ENCODE data around the gene SLC6A17.

The SLC6A17 gene

GRCh38 chr1:110120960-110121561, 29.2 kb upstream of the SLC6A17 start:
- Mint-ChIP-seq H3K4me1 (peaks cover 13% of the 10 kb centered on the region), H3K27me3 (peaks cover 70% of the 10 kb centered on the region), H3K4me3 (peak overlapping the region; percentile 57), H3K36me3 (ENCODE audit: insufficient read depth) (peaks cover 8% of the 10 kb centered on the region), H3K27ac (ENCODE audit: low read depth) (peak overlapping the region; percentile 90), H3K9me3 (peaks cover 8% of the 10 kb centered on the region)
- ATAC-seq (replicated peaks; ENCODE audit: extremely low read depth, poor library complexity, severe bottlenecking) (no peak), DNase-seq (ENCODE audit: low spot score in 2 of 2) (no peak)

DNA sequence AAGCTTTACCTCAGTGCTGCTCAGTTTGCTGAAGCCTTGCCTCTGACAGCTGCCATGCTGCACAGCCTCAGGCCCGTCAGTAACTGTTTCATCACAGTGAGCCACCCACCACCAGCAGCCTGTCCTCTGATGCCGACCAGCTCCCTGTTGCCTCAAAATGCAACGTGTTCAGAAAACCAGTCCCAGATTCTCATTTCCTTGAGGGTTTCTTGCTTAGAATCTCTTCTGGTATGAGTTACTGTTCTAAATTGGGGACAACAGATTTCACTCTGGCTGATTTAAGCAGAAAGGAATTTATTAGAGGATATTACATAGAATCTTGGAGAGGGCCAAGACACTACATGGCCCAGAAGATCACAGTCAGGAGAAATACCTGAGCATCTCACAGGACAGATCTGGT, 27.1 kb upstream of the SLC6A17 start:
- Mint-ChIP-seq H3K4me1 (peaks cover 8% of the 10 kb centered on the region), H3K4me3 (no peak overlapping the region), H3K9me3 (peaks cover 8% of the 10 kb centered on the region), H3K27me3 (peaks cover 62% of the 10 kb centered on the region), H3K36me3 (ENCODE audit: insufficient read depth) (peaks cover 8% of the 10 kb centered on the region), H3K27ac (ENCODE audit: low read depth) (no peak overlapping the region)
- ATAC-seq (replicated peaks; ENCODE audit: extremely low read depth, poor library complexity, severe bottlenecking) (no peak), DNase-seq (ENCODE audit: low spot score in 2 of 2) (no peak)

DNA sequence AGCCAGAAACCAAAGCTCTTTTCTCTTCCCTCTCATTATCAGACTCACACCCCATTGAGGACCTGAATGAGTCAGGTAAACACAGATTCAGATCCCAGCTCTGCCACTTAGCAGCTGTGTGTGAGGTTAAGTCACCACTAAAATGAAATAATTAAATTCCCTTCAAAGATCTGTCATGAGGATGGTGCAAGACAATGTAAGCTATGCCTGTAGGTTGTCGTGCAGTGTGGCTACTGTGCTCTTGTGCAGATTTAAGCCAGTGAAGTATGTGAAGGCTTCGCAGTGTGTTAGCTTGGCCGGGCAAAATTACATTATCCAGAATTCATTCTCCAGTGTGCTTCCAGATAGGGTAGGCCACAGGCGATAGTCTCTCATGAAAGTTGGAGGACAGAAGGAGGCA, 24.5 kb upstream of the SLC6A17 start:
- Mint-ChIP-seq H3K4me3 (no peak overlapping the region), H3K9me3 (peaks cover under 1% of the 10 kb centered on the region), H3K36me3 (ENCODE audit: insufficient read depth) (no peaks in the 10 kb centered on the region), H3K4me1 (peaks cover 2% of the 10 kb centered on the region), H3K27ac (ENCODE audit: low read depth) (no peak overlapping the region), H3K27me3 (peaks cover 77% of the 10 kb centered on the region)
- DNase-seq (ENCODE audit: low spot score in 2 of 2), result no peak
- no peak for ATAC-seq (replicated peaks; ENCODE audit: extremely low read depth, poor library complexity, severe bottlenecking)

- H3K27ac Mint-ChIP-seq (ENCODE audit: low read depth), result no peak overlapping the region
- no peak for DNase-seq (ENCODE audit: low spot score in 2 of 2)
These were observed 20.1 kb upstream of the SLC6A17 start for GRCh38 chr1:110130113-110130591.

DNA sequence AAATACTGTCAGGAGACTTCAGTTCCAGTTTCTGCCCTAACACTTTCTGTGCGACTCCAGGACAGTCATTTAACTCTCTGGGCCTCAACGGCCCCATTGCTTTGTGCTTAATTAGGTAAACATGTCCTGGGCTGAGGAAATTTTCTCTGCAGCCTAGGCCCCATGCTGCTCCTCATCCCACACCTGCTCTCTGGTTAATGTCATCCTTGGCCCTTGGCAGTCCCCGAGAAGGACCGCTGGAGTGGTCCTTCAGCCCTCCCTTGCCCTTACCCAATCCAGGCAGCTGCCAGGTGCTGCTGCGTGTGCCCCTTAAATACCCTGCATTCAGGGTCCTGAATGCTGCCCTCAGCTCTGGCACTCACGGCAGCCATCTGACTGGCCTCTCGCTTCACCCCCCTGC, 19.3 kb upstream of the SLC6A17 start:
- no peak overlapping the region for H3K27ac Mint-ChIP-seq (ENCODE audit: low read depth)
- H3K9me3 Mint-ChIP-seq, result no peaks in the 10 kb centered on the region
- no peaks in the 10 kb centered on the region for H3K4me1 Mint-ChIP-seq
- ATAC-seq (replicated peaks; ENCODE audit: extremely low read depth, poor library complexity, severe bottlenecking) (no peak), DNase-seq (ENCODE audit: low spot score in 2 of 2) (no peak)
- H3K4me3 Mint-ChIP-seq, result no peak overlapping the region
- peaks cover 83% of the 10 kb centered on the region for H3K27me3 Mint-ChIP-seq
- no peaks in the 10 kb centered on the region for H3K36me3 Mint-ChIP-seq (ENCODE audit: insufficient read depth)

More at GRCh38 chr1:110130113-110130591, 20.1 kb upstream of the SLC6A17 start:
- no peaks in the 10 kb centered on the region for H3K36me3 Mint-ChIP-seq (ENCODE audit: insufficient read depth)
- no peaks in the 10 kb centered on the region for H3K4me1 Mint-ChIP-seq
- H3K9me3 Mint-ChIP-seq, result no peaks in the 10 kb centered on the region
- H3K27me3 Mint-ChIP-seq, result peaks cover 83% of the 10 kb centered on the region
- H3K4me3 Mint-ChIP-seq, result no peak overlapping the region
- ATAC-seq (replicated peaks; ENCODE audit: extremely low read depth, poor library complexity, severe bottlenecking), result no peak

DNA sequence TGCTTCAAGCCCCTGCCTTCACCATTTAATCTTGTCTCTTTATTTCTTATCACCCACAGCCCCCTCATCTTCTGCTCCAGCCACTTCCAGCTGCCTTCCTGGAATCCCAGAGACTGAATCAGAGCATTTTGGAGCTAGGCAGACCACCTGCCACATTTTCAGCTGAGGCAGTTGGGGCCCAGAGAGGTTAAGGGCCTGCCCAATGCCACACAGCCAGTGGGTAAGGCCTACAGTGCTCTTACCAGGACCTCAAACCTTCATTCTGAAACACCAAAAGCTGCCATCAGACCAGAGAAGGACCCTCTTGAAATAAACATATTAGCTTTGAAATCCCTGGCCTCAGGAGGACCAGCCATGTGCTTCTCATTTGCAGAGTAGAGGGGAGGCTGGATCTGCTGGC, 17.6 kb upstream of the SLC6A17 start:
- H3K36me3 Mint-ChIP-seq (ENCODE audit: insufficient read depth), result no peaks in the 10 kb centered on the region
- no peak overlapping the region for H3K27ac Mint-ChIP-seq (ENCODE audit: low read depth)

GRCh38 chr1:110133436-110133835, 16.9 kb upstream of the SLC6A17 start:
- Mint-ChIP-seq H3K4me3 (no peak overlapping the region), H3K27me3 (peaks cover 90% of the 10 kb centered on the region), H3K4me1 (peaks cover 9% of the 10 kb centered on the region), H3K9me3 (no peaks in the 10 kb centered on the region), H3K36me3 (ENCODE audit: insufficient read depth) (no peaks in the 10 kb centered on the region), H3K27ac (ENCODE audit: low read depth) (no peak overlapping the region)
- no peak for DNase-seq (ENCODE audit: low spot score in 2 of 2)
- ATAC-seq (replicated peaks; ENCODE audit: extremely low read depth, poor library complexity, severe bottlenecking), result no peak

More for the DNA sequence above, 17.6 kb upstream of the SLC6A17 start:
- H3K9me3 Mint-ChIP-seq, result no peaks in the 10 kb centered on the region
- peaks cover 90% of the 10 kb centered on the region for H3K27me3 Mint-ChIP-seq
- ATAC-seq (replicated peaks; ENCODE audit: extremely low read depth, poor library complexity, severe bottlenecking) (no peak), DNase-seq (ENCODE audit: low spot score in 2 of 2) (no peak)
- no peak overlapping the region for H3K4me3 Mint-ChIP-seq
- peaks cover 9% of the 10 kb centered on the region for H3K4me1 Mint-ChIP-seq

GRCh38 chr1:110134050-110134595, 16.2 kb upstream of the SLC6A17 start:
- Mint-ChIP-seq H3K27me3 (peaks cover 93% of the 10 kb centered on the region), H3K9me3 (no peaks in the 10 kb centered on the region), H3K36me3 (ENCODE audit: insufficient read depth) (no peaks in the 10 kb centered on the region), H3K27ac (ENCODE audit: low read depth) (no peak overlapping the region), H3K4me1 (peaks cover 9% of the 10 kb centered on the region), H3K4me3 (no peak overlapping the region)
- ATAC-seq (replicated peaks; ENCODE audit: extremely low read depth, poor library complexity, severe bottlenecking) (no peak), DNase-seq (ENCODE audit: low spot score in 2 of 2) (no peak)

GRCh38 chr1:110135246-110135645, 15.0 kb upstream of the SLC6A17 start:
- Mint-ChIP-seq H3K27ac (ENCODE audit: low read depth) (no peak overlapping the region), H3K27me3 (peaks cover 95% of the 10 kb centered on the region), H3K4me1 (peaks cover 9% of the 10 kb centered on the region), H3K9me3 (no peaks in the 10 kb centered on the region), H3K36me3 (ENCODE audit: insufficient read depth) (no peaks in the 10 kb centered on the region), H3K4me3 (no peak overlapping the region)
- ATAC-seq (replicated peaks; ENCODE audit: extremely low read depth, poor library complexity, severe bottlenecking), result no peak
- DNase-seq (ENCODE audit: low spot score in 2 of 2), result no peak

DNA sequence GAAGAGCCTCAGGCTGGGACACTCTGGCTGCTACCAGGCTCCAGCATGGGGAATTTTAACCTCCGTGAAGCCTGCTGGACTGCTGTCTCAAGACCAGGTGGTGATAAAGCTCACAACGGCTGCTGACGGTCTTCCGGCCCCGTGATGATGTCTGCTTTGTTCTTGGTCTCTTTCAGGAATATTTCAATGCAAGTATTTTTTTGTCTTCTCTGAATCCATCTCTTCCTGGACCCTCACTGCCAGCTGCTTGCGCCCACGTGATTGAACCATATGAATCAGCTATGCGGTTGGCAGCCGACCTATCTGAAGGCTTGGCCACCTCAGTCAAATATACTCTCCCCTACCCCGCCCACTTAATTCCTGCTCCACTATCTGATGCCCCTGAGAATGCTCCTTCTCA, 14.6 kb upstream of the SLC6A17 start:
- peaks cover 9% of the 10 kb centered on the region for H3K4me1 Mint-ChIP-seq
- H3K36me3 Mint-ChIP-seq (ENCODE audit: insufficient read depth), result no peaks in the 10 kb centered on the region
- DNase-seq (ENCODE audit: low spot score in 2 of 2) (no peak), ATAC-seq (replicated peaks; ENCODE audit: extremely low read depth, poor library complexity, severe bottlenecking) (no peak)
- H3K27ac Mint-ChIP-seq (ENCODE audit: low read depth), result no peak overlapping the region
- H3K9me3 Mint-ChIP-seq, result no peaks in the 10 kb centered on the region
- H3K4me3 Mint-ChIP-seq, result no peak overlapping the region
- peaks cover 96% of the 10 kb centered on the region for H3K27me3 Mint-ChIP-seq

DNA sequence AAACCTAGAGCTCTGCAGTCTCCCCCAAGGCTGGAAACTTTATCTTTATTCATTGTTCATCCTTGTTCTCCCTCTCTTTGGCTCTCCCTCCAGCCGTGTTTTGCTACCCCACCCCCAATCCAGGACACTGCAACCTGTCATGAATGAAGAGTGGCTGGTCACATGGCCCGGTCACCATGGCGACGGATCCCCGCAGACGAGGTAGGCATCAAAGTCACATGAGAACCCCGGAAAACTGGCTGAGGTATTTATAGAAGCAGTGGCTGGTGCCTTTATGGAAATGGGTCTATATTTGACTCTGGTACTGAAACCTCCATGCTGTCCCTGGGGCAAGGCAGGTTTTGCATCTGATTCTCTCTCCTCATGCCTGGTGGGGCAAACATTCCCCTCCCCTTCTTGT, 13.4 kb upstream of the SLC6A17 start:
- no peaks in the 10 kb centered on the region for H3K36me3 Mint-ChIP-seq (ENCODE audit: insufficient read depth)
- H3K4me3 Mint-ChIP-seq, result no peak overlapping the region
- H3K27ac Mint-ChIP-seq (ENCODE audit: low read depth), result no peak overlapping the region
- peaks cover 9% of the 10 kb centered on the region for H3K4me1 Mint-ChIP-seq
- H3K27me3 Mint-ChIP-seq, result peaks cover 97% of the 10 kb centered on the region
- no peaks in the 10 kb centered on the region for H3K9me3 Mint-ChIP-seq
- ATAC-seq (replicated peaks; ENCODE audit: extremely low read depth, poor library complexity, severe bottlenecking) (no peak), DNase-seq (ENCODE audit: low spot score in 2 of 2) (no peak)

- Mint-ChIP-seq H3K27ac (ENCODE audit: low read depth) (no peak overlapping the region), H3K27me3 (peaks cover 95% of the 10 kb centered on the region), H3K36me3 (ENCODE audit: insufficient read depth) (no peaks in the 10 kb centered on the region)
These were observed 11.3 kb upstream of the SLC6A17 start for GRCh38 chr1:110138956-110139355.

DNA sequence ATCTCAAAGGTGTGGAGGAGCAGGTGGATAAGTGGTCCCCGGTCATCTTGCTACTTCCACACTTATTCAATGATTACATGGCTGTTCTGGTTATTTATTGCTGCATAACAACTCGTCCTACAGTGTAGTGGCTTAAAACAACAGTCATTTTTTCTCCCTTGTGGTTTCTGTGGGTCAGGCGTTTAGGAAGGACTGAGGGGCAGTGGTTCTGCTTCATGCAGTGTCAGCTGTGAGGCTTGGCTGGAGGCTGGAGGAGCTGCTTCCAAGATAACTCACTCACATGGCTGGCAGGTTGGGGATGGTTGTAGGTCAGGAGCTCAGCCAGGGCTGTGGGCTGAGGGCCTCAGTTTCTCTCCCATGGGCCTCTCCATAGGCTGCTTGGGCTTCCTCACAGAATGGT, 5.9 kb upstream of the SLC6A17 start:
- H3K4me3 Mint-ChIP-seq, result no peak overlapping the region
- ATAC-seq (replicated peaks; ENCODE audit: extremely low read depth, poor library complexity, severe bottlenecking), result no peak
- peaks cover 41% of the 10 kb centered on the region for H3K27me3 Mint-ChIP-seq
- H3K36me3 Mint-ChIP-seq (ENCODE audit: insufficient read depth), result no peaks in the 10 kb centered on the region
- H3K27ac Mint-ChIP-seq (ENCODE audit: low read depth), result no peak overlapping the region
- H3K4me1 Mint-ChIP-seq, result no peaks in the 10 kb centered on the region
- DNase-seq (ENCODE audit: low spot score in 2 of 2), result no peak
- H3K9me3 Mint-ChIP-seq, result no peaks in the 10 kb centered on the region

More at GRCh38 chr1:110138956-110139355, 11.3 kb upstream of the SLC6A17 start:
- ATAC-seq (replicated peaks; ENCODE audit: extremely low read depth, poor library complexity, severe bottlenecking), result no peak
- no peak for DNase-seq (ENCODE audit: low spot score in 2 of 2)
- Mint-ChIP-seq H3K4me3 (no peak overlapping the region), H3K9me3 (no peaks in the 10 kb centered on the region), H3K4me1 (peaks cover 9% of the 10 kb centered on the region)

Measured in central memory CD8-positive, alpha-beta T cell (primary cell).